Right lung (tissue), 5 donors: Measurements from ENCODE around the gene MEG3. TPM values are rescaled to one million over a fixed set of nuclear protein-coding genes. Genes with fewer than 3 reads are reported as not detected.

Source experiments
- polyA plus RNA-seq, 5 donors: library from polyadenylated mRNA; unstranded; fragments of 120-200 nt; gene quantifications; one replicate each; pipeline versions ENCODE4 v1.2.1 to v1.2.3, GENCODE V29; 2013; ENCODE audit warnings: inconsistent platforms in 1 of 5, low replicate concordance in 1 of 5; ENCODE audit not compliant: insufficient read length in 5 of 5, insufficient read depth in 1 of 5

The MEG3 gene
- polyA plus RNA-seq, 5 donors = 278 to 559 (median 387) TPM

Other genes starting within 250 kb of the MEG3 start
- gene BEGAIN, start 238.7 kb upstream of the MEG3 start, polyA plus RNA-seq = 1 to 10 TPM; 1.3 to 2.9 (median 2.1) TPM
- 100 to 1,000 TPM in 1 of 5 donors, 1 to 10 TPM in 3, under 1 TPM in 1; 0.41 to 117 (median 2.8) TPM for gene DLK1, start 99.2 kb upstream of the MEG3 start, polyA plus RNA-seq
- 1 to 10 TPM in 1 of 5 donors, under 1 TPM in 4; 0.07 to 2.4 (median 0.11) TPM for gene RTL1, start 77.6 kb downstream of the MEG3 start, polyA plus RNA-seq